ENCODE measurements around the gene SUPT3H.

SUPT3H gene

DNA sequence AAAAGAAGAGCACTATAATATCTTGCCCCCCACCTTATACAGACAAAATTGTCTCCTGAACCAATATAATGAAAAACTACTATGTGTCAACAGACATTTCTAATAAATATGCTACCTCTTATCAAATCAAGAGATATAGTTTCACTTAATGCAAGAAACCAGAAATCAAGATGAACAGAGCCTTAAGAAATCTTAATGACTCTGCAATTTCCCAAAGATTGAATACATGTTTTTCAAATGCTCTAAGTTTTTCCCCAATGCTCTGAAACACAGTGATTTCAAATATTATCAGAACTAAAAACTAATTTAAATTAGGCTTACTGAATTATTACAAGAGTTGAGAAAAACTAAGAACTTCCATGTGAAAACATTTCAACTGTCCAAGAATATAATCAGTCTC is 13.3 kb downstream of the SUPT3H start:
- Histone ChIP-seq H3K9me3 (ENCODE audit: control insufficient read depth, low read depth, low read length) (no peaks in the 10 kb centered on the region), H3K36me3 (ENCODE audit: control insufficient read depth, low read depth, low read length) (no peaks in the 10 kb centered on the region)

DNA sequence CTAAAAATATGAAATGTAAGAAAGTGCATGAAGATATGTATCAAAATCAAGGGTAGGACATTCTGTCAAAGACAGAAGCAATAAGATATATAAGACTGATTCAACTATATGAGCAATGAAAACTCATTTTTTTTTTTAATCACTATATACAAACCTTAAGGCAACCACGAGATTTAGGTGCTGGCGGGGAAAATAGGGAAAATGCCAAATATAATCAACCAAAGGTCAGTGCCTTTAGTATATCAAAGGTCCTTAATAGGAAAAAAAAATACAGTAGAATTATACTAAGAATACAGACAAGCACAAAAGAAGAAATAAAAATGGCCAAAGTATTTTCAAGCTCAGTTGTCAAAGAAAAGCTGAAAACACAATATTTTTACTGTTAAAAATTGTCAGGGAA is 24.1 kb downstream of the SUPT3H start:
- no peaks in the 10 kb centered on the region for H3K9me3 ChIP-seq (ENCODE audit: control insufficient read depth, low read depth, low read length)
- no peaks in the 10 kb centered on the region for H3K4me1 ChIP-seq (ENCODE audit: control insufficient read depth, low read depth, low read length)
- no peak overlapping the region for H3K27ac ChIP-seq (ENCODE audit: low read length)
- H3K27me3 ChIP-seq (ENCODE audit: control insufficient read depth, insufficient read depth, low read length) = no peaks in the 10 kb centered on the region
- H3K9ac ChIP-seq (ENCODE audit: low read length) = no peak overlapping the region
- H3K4me3 ChIP-seq (ENCODE audit: low read length) = no peak overlapping the region
- no peaks in the 10 kb centered on the region for H3K36me3 ChIP-seq (ENCODE audit: control insufficient read depth, low read depth, low read length)

More for the DNA sequence above, 13.3 kb downstream of the SUPT3H start:
- no peak overlapping the region for H3K9ac ChIP-seq (ENCODE audit: low read length)
- no peak overlapping the region for H3K27ac ChIP-seq (ENCODE audit: low read length)
- H3K4me1 ChIP-seq (ENCODE audit: control insufficient read depth, low read depth, low read length) = no peaks in the 10 kb centered on the region
- no peaks in the 10 kb centered on the region for H3K27me3 ChIP-seq (ENCODE audit: control insufficient read depth, insufficient read depth, low read length)
- H3K4me3 ChIP-seq (ENCODE audit: low read length) = no peak overlapping the region

DNA sequence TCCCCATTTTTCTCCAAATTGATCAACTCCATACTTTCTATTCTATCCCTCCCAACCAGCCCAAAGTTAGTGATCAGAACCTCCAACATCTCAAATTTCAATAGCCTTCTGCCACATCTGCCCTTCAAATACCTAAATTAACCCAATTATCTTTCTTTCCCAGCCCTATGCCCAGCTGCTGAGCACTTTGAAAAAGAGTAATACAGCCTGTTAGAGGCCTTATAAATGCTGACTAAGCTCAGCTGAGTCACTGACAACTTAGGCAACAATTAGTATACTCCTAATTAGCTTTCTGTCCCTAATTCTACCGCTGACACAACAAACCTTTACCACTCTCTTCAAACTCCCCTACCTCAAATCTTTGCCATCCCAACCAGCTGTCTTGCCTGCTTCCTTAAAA is 26.1 kb downstream of the SUPT3H start:
- H3K36me3 ChIP-seq (ENCODE audit: control insufficient read depth, low read depth, low read length) = no peaks in the 10 kb centered on the region
- no peak overlapping the region for H3K27ac ChIP-seq (ENCODE audit: low read length)
- H3K27me3 ChIP-seq (ENCODE audit: control insufficient read depth, insufficient read depth, low read length) = no peaks in the 10 kb centered on the region
- H3K9me3 ChIP-seq (ENCODE audit: control insufficient read depth, low read depth, low read length) = no peaks in the 10 kb centered on the region
- no peak overlapping the region for H3K9ac ChIP-seq (ENCODE audit: low read length)
- no peaks in the 10 kb centered on the region for H3K4me1 ChIP-seq (ENCODE audit: control insufficient read depth, low read depth, low read length)
- no peak overlapping the region for H3K4me3 ChIP-seq (ENCODE audit: low read length)

DNA sequence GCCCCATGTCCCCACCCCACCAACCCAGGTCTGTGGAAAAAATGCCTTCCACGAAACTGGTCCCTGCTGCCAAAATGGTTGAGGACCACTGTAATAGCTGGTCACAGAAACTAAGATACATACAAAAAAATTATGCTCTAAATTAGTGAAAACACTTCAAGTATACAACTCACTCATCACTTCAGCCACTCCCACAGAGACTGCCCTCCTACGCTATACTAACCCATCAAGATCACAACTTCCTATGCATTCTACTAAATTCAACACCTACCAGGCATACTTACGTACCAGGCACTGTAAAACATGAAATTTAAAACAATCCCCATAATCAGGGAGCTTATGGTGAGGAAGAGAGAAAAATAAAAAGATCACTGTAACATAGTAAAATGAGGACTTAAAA is 26.7 kb downstream of the SUPT3H start:
- Histone ChIP-seq H3K4me1 (ENCODE audit: control insufficient read depth, low read depth, low read length) (no peaks in the 10 kb centered on the region), H3K4me3 (ENCODE audit: low read length) (no peak overlapping the region), H3K36me3 (ENCODE audit: control insufficient read depth, low read depth, low read length) (no peaks in the 10 kb centered on the region), H3K9me3 (ENCODE audit: control insufficient read depth, low read depth, low read length) (no peaks in the 10 kb centered on the region), H3K27me3 (ENCODE audit: control insufficient read depth, insufficient read depth, low read length) (no peaks in the 10 kb centered on the region), H3K9ac (ENCODE audit: low read length) (no peak overlapping the region), H3K27ac (ENCODE audit: low read length) (no peak overlapping the region)

DNA sequence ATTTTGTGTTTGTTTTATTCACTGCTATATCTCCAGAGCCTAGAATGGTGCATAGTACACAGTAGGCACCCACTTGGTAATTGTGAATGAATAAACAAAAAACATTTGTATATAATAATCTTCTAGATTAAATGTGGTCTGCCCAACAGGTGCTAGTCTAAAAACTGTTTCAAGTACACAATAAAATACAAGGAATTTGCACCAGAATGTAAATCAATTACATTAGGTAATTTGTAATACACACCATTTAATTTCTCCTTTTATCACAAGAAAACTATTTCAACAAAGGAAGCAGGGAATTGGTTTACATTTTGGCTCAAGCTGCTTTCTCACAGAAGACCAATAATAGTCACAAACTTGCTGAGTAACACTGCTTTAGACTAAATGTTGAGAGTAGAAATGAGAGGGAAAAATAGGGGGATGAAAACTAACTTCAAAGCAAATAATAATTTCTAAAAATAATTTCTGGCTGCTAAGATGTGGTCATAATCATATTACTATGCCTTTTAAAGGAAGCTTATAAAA is 27.5 kb downstream of the SUPT3H start:
- Histone ChIP-seq H3K4me1 (ENCODE audit: control insufficient read depth, low read depth, low read length) (no peaks in the 10 kb centered on the region), H3K27ac (ENCODE audit: low read length) (no peak overlapping the region), H3K4me3 (ENCODE audit: low read length) (no peak overlapping the region), H3K9me3 (ENCODE audit: control insufficient read depth, low read depth, low read length) (no peaks in the 10 kb centered on the region), H3K27me3 (ENCODE audit: control insufficient read depth, insufficient read depth, low read length) (no peaks in the 10 kb centered on the region), H3K36me3 (ENCODE audit: control insufficient read depth, low read depth, low read length) (no peaks in the 10 kb centered on the region), H3K9ac (ENCODE audit: low read length) (no peak overlapping the region)

DNA sequence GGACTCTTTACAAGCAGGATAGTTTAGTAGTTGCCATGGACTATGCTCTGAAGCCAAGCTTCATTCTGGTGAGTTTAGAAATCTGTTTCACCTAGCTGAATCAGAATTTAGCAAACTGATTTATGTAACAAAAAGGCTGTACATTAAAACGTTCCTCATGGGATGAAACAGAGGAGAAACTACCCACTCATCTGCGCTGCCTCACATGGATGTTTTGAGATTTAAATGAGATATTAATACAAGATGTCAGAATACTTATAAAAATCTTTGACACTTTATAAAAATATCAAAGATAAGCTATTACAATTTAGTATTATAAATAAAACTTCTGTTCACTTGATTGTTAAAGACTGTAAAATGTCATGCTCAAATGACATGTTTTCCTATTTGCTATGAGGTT is 32.8 kb downstream of the SUPT3H start:
- no peak overlapping the region for H3K4me3 ChIP-seq (ENCODE audit: low read length)
- no peaks in the 10 kb centered on the region for H3K36me3 ChIP-seq (ENCODE audit: control insufficient read depth, low read depth, low read length)
- H3K4me1 ChIP-seq (ENCODE audit: control insufficient read depth, low read depth, low read length) = no peaks in the 10 kb centered on the region
- H3K9me3 ChIP-seq (ENCODE audit: control insufficient read depth, low read depth, low read length) = no peaks in the 10 kb centered on the region
- no peak overlapping the region for H3K9ac ChIP-seq (ENCODE audit: low read length)
- no peaks in the 10 kb centered on the region for H3K27me3 ChIP-seq (ENCODE audit: control insufficient read depth, insufficient read depth, low read length)
- no peak overlapping the region for H3K27ac ChIP-seq (ENCODE audit: low read length)

DNA sequence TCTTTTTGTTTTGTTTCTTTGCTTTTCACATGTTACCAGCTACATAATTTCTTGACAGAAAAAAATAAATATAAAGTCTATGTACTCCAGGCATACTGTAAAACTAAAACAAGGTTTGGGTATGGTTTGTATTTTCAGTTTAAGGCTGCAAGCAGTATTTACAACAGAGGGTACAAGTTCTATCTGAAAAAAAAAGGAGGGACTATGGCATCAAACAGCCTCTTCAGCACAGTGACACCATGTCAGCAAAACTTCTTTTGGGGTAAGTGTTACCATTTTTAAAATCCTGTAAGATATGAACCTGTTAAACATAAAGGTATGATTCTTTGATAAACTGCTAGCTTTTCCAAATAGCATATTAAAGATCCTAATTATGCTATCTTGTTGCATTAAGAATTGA is 49.2 kb downstream of the SUPT3H start:
- Histone ChIP-seq H3K4me1 (ENCODE audit: control insufficient read depth, low read depth, low read length) (peaks cover 16% of the 10 kb centered on the region), H3K27ac (ENCODE audit: low read length) (no peak overlapping the region), H3K27me3 (ENCODE audit: control insufficient read depth, insufficient read depth, low read length) (no peaks in the 10 kb centered on the region), H3K4me3 (ENCODE audit: low read length) (no peak overlapping the region), H3K9ac (ENCODE audit: low read length) (no peak overlapping the region), H3K9me3 (ENCODE audit: control insufficient read depth, low read depth, low read length) (no peaks in the 10 kb centered on the region), H3K36me3 (ENCODE audit: control insufficient read depth, low read depth, low read length) (no peaks in the 10 kb centered on the region)

DNA sequence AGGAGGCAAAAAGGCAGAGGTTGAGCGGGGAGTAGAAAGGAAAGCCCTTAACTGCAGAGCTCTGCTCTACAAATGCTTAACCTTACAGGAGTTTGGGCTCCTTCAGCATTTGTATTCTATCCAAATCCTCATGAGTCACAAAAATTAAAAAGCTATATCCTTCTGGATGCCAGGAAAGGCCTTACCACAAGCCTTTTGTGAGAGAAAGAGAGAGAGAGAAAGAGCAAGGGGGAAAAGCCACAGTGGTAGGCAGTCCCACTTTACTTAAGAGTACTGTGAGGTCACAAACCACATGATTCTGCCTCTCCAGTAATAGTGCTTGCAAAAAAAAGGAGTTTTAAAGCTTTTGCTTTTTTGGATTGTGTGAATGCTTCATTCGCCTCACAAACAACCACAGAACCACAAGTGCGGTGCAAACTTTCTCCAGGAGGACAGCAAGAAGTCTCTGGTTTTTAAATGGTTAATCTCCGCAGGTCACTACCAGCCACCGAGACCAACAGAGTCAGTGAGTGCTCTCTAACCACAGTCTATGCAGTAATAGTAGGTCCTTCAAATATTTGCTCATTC is 49.7 kb downstream of the SUPT3H start, which contains the start of gene RUNX2:
TSS of gene RUNX2 (plus strand) at position 375 of the 567 bp plus-strand sequence. CDS start 397 bp downstream, outside the sequence.
- H3K27me3 ChIP-seq (ENCODE audit: control insufficient read depth, insufficient read depth, low read length) = no peaks in the 10 kb centered on the region
- no peak within 1 kb of the TSS for H3K9ac ChIP-seq (ENCODE audit: low read length)
- peaks cover 16% of the 10 kb centered on the region for H3K4me1 ChIP-seq (ENCODE audit: control insufficient read depth, low read depth, low read length)
- H3K9me3 ChIP-seq (ENCODE audit: control insufficient read depth, low read depth, low read length) = no peaks in the 10 kb centered on the region
- H3K4me3 ChIP-seq (ENCODE audit: low read length) = no peak within 1 kb of the TSS
- H3K27ac ChIP-seq (ENCODE audit: low read length) = no peak within 1 kb of the TSS
- H3K36me3 ChIP-seq (ENCODE audit: control insufficient read depth, low read depth, low read length) = no peaks in the 10 kb centered on the region

DNA sequence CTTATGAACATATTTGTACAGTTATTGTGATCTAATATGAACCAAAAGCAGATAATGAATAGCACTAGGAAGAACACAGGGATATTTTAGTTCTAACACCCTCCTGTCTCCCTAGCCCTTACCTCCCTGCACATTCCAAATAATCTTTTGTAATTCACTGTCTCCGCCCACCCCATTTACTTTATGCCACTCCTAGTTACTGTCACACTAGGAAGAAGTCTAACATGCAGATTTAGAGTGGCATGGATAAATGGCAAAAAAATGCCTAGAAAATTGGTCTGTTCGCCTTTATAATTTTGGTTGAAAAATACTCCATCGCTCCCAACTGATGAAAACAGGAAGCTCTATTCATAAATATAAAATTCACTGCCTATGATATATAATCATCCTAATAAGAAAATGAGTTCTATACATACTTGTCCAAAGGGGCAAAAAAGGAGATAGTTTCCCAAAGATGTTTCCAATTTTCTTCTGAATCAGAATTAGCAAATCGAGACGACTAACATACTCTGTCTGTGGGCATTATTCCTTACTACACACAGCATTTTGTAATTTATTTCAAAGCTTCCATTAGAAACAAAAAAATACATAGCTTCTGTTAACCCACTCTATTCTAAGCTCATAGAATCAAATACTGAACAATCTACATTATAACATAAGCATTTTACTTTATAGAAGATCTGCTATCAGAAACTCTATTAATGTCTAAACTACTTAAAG is 50.9 kb downstream of the SUPT3H start:
- Histone ChIP-seq H3K27me3 (ENCODE audit: control insufficient read depth, insufficient read depth, low read length) (no peaks in the 10 kb centered on the region), H3K36me3 (ENCODE audit: control insufficient read depth, low read depth, low read length) (no peaks in the 10 kb centered on the region), H3K9ac (ENCODE audit: low read length) (no peak overlapping the region), H3K4me3 (ENCODE audit: low read length) (no peak overlapping the region), H3K4me1 (ENCODE audit: control insufficient read depth, low read depth, low read length) (peaks cover 16% of the 10 kb centered on the region), H3K9me3 (ENCODE audit: control insufficient read depth, low read depth, low read length) (no peaks in the 10 kb centered on the region), H3K27ac (ENCODE audit: low read length) (no peak overlapping the region)

DNA sequence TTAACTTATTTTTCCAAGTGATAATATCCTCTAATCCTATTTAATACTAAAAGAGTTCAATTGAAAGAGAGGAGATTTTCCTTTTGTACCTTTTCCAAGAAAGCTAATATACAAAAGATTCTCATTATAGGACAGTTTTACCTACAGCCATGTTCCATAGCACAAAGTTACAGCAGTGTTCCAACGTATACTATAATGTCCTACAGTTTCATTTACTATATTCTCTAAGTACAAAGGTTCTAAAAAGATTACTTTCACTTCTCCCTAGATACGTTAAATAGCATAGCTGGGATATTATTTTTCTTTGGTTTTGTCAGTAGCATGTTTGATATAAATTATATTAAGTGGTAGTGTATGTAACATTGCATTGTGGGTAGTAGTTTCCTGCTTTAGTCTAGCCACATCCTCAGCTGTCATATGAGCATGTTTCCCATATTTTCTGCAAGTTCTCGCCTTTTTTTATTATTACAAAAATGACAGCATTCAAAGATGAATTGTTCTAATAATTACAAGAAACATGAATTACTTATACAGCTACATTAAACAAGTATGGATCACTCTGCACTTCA is 54.0 kb downstream of the SUPT3H start:
- Histone ChIP-seq H3K9ac (ENCODE audit: low read length) (no peak overlapping the region), H3K36me3 (ENCODE audit: control insufficient read depth, low read depth, low read length) (no peaks in the 10 kb centered on the region), H3K4me3 (ENCODE audit: low read length) (no peak overlapping the region), H3K27me3 (ENCODE audit: control insufficient read depth, insufficient read depth, low read length) (no peaks in the 10 kb centered on the region), H3K27ac (ENCODE audit: low read length) (no peak overlapping the region), H3K4me1 (ENCODE audit: control insufficient read depth, low read depth, low read length) (peaks cover 16% of the 10 kb centered on the region), H3K9me3 (ENCODE audit: control insufficient read depth, low read depth, low read length) (no peaks in the 10 kb centered on the region)

DNA sequence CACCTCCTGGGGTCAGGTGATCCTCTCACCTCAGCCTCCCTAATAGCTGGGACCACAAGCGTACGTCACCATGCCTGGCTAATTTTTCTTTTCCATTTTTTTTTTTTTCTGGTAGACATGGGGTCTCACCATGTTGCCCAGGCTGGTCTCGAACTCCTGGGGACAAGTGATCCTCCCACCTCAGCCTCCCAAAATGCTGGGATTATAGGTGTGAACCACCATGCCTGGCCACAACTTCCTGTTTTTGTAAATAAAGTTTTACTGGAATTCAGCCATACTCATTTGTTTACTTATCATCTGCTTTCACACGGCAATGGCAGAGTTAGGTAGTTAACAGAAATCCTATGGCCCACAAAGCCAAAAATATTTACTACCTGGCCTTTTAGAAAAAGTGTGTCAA is 57.4 kb downstream of the SUPT3H start:
- H3K9ac ChIP-seq (ENCODE audit: low read length) = no peak overlapping the region
- H3K4me1 ChIP-seq (ENCODE audit: control insufficient read depth, low read depth, low read length) = no peaks in the 10 kb centered on the region
- H3K27ac ChIP-seq (ENCODE audit: low read length) = no peak overlapping the region
- H3K36me3 ChIP-seq (ENCODE audit: control insufficient read depth, low read depth, low read length) = no peaks in the 10 kb centered on the region
- H3K9me3 ChIP-seq (ENCODE audit: control insufficient read depth, low read depth, low read length) = no peaks in the 10 kb centered on the region
- H3K4me3 ChIP-seq (ENCODE audit: low read length) = no peak overlapping the region
- no peaks in the 10 kb centered on the region for H3K27me3 ChIP-seq (ENCODE audit: control insufficient read depth, insufficient read depth, low read length)

Data from iPS-18a (cell line).